ENCODE results near the gene FAM200B.

- TF ChIP-seq EP300 (IDR thresholded peaks at IDR 0.05; ENCODE audit: borderline replicate concordance) = no peak
- TF ChIP-seq CEBPB (IDR thresholded peaks at IDR 0.05) = no peak
- TF ChIP-seq, protein P1, sequence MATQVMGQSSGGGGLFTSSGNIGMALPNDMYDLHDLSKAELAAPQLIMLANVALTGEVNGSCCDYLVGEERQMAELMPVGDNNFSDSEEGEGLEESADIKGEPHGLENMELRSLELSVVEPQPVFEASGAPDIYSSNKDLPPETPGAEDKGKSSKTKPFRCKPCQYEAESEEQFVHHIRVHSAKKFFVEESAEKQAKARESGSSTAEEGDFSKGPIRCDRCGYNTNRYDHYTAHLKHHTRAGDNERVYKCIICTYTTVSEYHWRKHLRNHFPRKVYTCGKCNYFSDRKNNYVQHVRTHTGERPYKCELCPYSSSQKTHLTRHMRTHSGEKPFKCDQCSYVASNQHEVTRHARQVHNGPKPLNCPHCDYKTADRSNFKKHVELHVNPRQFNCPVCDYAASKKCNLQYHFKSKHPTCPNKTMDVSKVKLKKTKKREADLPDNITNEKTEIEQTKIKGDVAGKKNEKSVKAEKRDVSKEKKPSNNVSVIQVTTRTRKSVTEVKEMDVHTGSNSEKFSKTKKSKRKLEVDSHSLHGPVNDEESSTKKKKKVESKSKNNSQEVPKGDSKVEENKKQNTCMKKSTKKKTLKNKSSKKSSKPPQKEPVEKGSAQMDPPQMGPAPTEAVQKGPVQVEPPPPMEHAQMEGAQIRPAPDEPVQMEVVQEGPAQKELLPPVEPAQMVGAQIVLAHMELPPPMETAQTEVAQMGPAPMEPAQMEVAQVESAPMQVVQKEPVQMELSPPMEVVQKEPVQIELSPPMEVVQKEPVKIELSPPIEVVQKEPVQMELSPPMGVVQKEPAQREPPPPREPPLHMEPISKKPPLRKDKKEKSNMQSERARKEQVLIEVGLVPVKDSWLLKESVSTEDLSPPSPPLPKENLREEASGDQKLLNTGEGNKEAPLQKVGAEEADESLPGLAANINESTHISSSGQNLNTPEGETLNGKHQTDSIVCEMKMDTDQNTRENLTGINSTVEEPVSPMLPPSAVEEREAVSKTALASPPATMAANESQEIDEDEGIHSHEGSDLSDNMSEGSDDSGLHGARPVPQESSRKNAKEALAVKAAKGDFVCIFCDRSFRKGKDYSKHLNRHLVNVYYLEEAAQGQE (IDR thresholded peaks at IDR 0.05; ENCODE audit: low read depth) = no peak
- TF ChIP-seq CREB1 (IDR thresholded peaks at IDR 0.05; ENCODE audit: low read depth) = no peak
- no peak for TF ChIP-seq NFIC (IDR thresholded peaks at IDR 0.05)
- no peak for TF ChIP-seq TAF1 (IDR thresholded peaks at IDR 0.05; ENCODE audit: low read depth)
Observed at GRCh38 chr4:15674926-15675325, 6.7 kb upstream of the FAM200B start.
